Ishikawa (cell line): Measurements from ENCODE around the gene DIAPH2.

Experiments used
- CREB1 ChIP-seq: IDR thresholded peaks from 2 replicates; pipeline ENCODE4 v1.6.1; 2012; ENCODE audit warnings: low read depth
- EGR1 ChIP-seq: IDR thresholded peaks from 2 replicates; pipeline ENCODE4 v1.6.1; 2012
- EP300 ChIP-seq: IDR thresholded peaks from 2 replicates; pipeline ENCODE4 v1.6.1; 2012; ENCODE audit warnings: borderline replicate concordance
- RAD21 ChIP-seq: IDR thresholded peaks from 2 replicates; pipeline ENCODE4 v1.6.1; 2012; ENCODE audit warnings: low read depth
- REST ChIP-seq: IDR thresholded peaks from 2 replicates; pipeline ENCODE4 v1.6.1; 2012; ENCODE audit warnings: low read depth, mild to moderate bottlenecking
- TAF1 ChIP-seq: IDR thresholded peaks from 2 replicates; pipeline ENCODE4 v1.6.1; 2012; ENCODE audit warnings: low read depth, mild to moderate bottlenecking
- TEAD4 ChIP-seq: IDR thresholded peaks from 2 replicates; pipeline ENCODE4 v1.6.1; 2012
- YY1 ChIP-seq: IDR thresholded peaks from 2 replicates; pipeline ENCODE4 v1.6.1; 2012; ENCODE audit warnings: low read depth
- TF ChIP-seq, protein P1 (sequence below): IDR thresholded peaks from 2 replicates; pipeline ENCODE4 v1.6.1; 2012

- TF ChIP-seq EP300 (no peak), CREB1 (no peak), TAF1 (no peak), YY1 (no peak), RAD21 (no peak), REST (no peak), TEAD4 (no peak), EGR1 (no peak)
- TF ChIP-seq, protein P1, sequence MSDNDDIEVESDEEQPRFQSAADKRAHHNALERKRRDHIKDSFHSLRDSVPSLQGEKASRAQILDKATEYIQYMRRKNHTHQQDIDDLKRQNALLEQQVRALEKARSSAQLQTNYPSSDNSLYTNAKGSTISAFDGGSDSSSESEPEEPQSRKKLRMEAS, result no peak
Measured at GRCh38 chrX:97405031-97405660, 720.5 kb downstream of the DIAPH2 start.
